HG03159 (cell line): ENCODE measurements around the gene SIGLEC10.

ENCODE experiments used
- ATAC-seq: cut with Tn5 transposase; IDR thresholded peaks from one replicate; pipeline ENCODE4 v1.9.1; 2021; ENCODE audit warnings: mild to moderate bottlenecking, moderate library complexity; ENCODE audit not compliant: unreplicated experiment

Gene SIGLEC10

DNA sequence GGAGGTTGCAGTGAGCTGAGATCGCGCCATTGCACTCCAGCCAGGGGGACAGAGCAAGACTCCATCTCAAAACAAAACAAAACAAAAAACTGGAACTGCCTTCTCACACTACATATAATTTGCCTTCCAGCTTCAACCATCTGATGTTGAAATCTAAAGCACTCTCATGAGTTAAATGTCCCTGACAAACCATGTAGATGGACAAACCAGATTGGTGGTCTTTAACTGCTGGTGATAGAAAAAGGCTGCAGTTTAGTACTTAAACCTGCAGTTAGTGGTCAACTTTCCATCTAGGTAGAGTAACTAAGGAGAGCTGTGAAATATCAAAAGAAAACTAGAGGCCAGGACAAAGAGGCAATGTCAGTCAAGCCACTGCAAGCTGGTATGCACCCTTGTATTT lies 21.3 kb downstream of the SIGLEC10 start:
- no peak for ATAC-seq

DNA sequence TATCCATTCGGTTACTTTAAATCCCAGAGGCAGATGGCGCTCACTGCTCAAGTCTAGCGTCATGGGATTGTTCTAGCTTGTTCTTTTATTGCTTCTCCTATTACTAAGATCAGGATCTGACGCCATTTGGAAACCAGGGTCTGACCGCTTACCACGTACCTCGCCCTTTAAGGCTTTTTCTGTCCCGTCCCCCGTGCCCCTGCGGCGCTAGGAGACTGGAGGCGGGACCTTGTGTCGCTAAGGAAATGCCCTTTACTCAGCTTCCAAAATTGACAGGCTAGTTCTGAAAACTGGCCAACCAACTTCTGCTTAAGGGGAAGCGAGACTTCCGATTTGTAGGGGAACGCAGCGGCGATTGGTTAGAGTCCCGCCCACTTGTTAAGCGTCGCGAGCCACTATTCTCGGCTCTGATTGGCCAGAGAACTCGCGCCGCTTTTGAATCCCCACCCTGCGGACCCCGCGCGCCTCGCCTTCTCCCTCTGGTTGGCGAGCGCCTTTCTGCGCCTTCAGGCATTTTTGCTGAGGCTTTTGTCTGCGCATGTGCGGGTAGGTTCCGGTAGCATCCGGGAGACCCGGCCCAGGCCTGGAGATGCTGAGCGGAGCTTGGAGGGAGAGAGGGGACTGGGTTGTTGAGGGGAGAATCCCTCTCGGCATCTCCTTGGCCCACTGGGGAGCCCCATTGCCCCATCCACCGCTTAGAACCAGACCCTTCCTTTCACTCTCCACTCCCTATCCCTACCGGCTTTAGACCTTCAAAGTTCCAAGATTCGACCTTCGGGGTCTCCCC lies 23.2 kb downstream of the SIGLEC10 start:
- ATAC-seq, result peak; percentile 78

DNA sequence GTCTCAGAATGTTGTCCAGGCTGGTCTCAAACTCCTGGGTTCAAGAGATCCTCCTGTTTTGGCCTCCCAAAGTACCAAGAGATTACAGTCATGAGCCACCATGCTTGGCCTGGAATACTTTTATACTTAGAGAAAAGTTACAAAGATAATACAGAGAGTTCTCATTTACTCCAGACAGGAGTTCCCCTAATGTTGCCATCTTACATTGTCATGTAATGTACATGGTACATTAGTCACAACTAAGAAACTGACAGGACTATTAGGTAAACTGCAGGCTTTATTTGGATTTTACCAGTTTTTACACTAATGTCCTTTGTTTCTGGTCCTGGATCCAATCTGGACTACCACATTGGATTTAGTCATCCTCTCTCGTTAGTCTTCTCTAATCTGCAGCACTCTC lies 24.7 kb downstream of the SIGLEC10 start:
- ATAC-seq, result no peak

DNA sequence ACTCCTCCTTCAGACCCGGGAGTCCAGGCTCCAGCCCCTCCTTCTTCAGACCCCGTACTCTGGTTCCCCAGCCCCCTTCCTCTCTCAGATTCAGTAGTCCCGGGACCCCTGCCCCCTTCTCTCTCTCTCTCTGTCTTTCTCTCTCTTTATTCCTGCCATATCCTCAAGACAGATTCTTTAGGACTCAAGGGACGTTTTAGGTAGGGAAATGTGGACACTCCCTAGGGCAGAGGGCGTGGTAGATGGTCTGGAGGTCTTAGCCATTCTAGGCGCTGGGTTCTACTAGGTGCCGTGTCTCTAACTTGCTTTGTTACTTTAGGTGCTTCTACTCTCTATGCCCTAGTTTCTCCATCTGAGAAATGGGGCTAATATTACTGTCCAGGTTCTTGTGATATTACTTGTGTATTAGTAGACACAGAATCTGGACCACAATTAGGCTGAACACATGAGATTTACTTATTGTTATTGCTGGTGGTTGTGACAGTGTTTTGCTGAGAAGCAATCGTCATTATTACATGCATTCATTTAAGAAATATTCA lies 26.3 kb downstream of the SIGLEC10 start:
- ATAC-seq, result no peak

DNA sequence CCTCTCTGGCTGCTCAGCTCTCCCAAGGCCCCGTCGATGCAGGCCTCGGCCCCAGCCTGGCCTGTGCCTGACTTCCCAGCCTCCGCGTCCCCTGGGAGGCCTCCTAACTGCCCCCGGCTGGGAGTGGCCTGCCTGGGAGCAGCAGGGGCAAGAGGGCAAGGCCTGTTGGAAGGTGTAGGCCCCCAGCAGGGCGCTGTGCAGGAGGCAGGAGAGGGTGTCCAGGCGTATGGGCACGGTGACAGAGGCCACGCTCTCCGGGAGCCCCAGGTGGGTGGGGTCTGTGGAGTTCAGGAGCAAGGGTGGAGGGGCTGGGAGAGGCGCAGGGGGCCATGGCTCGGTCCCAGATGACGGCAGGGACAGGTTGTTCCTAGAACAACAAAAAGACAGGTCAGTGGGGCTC lies 28.3 kb downstream of the SIGLEC10 start:
- ATAC-seq, result no peak

DNA sequence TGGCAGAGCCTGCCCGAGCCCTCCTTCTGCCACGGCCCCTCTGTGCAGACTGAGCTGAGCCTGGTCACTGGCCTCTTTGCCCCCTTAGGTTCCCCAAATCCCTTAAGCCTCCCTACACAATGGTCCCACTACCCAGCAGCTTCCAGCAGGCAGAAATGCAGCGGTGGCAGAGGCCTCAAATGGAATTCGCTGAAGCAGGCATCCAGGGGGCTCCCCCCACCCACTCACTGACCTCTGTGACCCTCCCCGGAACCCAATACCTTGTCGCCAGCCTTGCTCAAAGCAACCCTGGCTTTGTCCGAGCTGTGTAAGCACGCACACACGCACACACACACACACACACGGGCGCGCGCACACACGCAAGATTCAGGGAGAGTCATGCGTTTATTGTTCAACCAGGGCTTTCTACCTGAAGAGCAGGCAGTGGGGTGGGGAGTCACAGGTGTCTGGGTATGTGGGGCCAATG lies 29.5 kb downstream of the SIGLEC10 start, which contains the start of gene LIM2:
LIM2 (minus strand) TSS at position 51 of the 466 bp plus-strand sequence. CDS start 531 bp downstream, outside the sequence.
- no peak for ATAC-seq

DNA sequence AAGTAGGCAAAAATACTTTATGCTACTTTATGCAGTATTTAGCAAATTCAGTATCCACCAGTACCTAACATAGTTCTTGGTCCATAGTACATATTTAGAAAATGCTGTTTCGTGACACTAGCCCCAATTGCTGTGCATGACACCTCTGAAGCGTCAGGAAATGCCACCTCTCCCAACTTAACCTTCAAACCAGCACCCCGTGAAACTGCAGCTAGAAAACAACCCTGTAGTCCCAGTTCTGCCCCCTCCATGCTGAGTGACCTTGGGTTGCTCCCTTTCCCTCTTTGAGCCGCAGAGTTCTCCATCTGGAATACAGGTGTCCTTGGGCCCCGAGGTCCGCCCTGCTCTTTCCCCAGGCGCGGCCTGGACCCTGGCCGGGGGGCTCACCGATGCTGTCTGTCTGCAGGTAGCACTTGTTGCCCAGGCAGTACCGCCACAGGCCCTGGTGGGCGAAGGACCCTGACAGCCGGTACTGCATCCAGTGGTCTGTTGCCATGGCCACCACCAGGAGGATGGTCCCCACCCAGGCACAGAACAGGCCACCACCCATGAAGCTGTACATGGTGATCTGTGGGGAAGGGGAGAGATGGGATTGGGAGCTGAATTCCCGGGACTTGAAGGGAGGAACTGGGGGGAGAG lies 30.4 kb downstream of the SIGLEC10 start:
- ATAC-seq, result no peak

DNA sequence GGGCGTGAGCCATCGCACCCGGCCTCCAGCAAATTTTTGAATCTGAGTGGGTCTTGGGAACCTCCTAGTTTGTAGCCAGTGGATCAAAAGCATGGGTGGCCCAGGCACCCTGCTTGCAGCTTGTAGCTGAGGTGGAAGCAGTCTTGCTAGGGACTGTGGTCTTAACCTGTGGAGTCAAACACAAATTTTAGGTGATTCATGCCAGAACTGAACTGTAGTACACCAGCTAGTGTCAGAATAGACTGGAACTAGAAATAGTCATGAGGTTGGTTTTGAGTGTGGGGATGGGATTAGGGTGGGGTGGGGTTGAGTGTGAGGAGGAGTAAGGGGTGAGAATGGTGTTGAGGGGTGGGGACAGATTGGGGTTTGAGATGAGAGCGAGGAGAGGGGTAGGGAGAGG lies 35.4 kb downstream of the SIGLEC10 start:
- no peak for ATAC-seq

DNA sequence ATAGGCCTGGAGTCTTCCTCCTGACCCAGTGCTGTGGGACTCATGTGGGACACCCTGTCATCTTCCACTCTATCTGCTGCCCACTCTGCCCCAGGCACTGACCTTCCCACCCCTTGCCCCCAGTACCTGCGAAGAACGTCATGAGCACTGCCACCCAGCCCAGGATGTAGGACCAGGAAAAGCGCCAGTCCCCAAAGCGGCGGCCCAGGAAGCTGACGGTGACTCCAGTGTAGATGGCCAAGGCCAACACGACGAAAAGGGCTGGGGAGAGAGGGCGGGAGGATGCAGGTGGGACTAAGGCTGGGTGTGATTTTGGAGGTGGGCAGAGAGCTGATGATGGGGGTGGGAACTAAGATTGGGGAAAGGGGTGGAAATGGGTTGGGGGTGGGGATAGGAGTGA lies 37.1 kb downstream of the SIGLEC10 start:
- no peak for ATAC-seq

DNA sequence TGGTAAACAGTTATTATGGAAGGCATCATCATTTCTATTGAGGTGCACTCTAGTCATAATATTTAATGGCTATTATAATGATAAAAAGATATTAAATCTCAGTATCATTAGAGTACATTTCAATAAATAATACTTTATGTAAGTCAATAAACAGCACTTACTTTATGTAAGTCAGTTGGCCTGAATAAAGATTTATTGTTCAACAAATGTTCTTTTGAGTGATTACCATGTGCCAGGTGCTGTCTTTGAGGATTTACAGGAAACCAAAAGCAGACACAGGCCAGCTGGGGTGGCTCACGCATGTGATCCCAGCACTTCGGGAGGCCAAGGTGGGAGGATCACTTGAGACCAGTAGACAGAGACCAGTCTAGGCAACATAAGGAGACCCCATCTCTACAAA lies 40.0 kb downstream of the SIGLEC10 start:
- ATAC-seq, result no peak

DNA sequence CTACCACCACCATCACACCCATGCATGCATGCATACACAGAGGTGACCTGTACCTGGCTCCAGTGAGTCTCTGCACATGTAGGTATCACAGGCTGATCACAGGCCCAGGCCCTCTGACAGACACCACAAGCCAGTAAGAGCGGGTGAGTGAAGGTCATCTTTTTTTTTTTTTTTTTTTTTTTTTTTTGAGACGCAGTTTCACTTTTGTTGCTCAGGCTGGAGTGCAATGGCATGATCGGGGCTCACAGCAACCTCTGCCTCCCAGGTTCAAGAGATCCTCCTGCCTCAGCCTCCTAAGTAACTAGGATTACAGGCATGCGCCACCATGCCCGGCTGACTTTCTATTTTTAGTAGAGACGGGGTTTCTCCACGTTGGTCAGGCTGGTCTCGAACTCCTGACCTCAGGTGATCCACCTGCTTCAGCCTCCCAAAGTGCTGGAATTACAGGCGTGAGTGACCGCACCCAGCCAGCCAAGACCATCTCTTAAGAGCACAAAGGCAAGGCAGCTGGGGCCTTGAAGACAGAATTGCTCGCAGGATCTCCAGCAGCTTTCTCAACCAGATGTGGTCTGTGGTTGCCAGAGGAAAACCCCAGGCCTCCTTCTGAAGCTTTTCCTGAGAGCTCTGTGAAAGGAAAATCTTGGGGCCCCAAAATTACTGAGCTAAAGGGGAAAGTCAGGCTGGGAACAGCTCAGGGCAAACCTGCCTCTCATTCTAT lies 41.8 kb downstream of the SIGLEC10 start:
- no peak for ATAC-seq

DNA sequence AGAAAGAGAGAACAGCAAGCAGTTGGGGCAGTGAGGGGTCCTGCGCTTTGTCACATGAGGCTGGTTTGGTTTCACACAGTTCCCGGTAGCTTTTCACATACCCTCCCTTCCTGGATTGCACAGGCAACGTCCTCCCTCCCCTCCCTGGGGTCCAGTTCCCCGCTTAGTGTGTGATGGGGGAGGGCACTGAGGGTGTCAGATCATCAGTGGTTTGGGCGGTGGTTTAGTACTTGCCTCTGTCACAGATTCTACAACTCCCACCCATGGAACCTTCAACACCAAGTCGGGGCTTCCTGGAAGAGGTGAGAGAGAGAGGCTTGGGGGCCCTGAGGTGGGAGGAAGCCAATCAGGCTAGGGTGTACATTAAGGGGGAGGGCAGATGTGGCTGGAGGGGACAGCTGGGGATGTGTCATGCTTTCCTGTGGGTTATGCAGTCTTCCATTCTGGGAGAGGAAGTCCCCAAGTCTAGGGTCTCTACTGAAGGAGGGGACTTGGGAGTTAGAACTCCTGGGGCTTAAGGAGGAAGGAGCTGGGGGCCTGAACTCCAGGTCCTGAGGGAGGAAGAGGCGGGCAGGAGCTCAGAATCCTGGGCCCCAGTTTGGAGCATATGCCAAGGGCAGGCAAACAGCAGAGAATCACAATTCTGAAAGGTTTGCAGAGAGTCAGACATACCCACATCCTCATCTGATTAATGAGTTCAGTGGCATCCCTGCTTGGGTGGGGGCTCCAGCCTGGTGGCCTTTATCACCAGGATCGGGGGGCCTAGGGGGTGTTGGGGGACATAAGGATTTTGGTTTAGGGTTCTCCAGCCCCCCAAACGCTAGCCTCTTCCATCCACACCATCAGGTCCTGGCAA lies 44.6 kb downstream of the SIGLEC10 start, which contains the start of gene NKG7:
NKG7 (minus strand) TSS at position 6 of the 856 bp plus-strand sequence. CDS start 119 bp downstream, outside the sequence.
- no peak for ATAC-seq

DNA sequence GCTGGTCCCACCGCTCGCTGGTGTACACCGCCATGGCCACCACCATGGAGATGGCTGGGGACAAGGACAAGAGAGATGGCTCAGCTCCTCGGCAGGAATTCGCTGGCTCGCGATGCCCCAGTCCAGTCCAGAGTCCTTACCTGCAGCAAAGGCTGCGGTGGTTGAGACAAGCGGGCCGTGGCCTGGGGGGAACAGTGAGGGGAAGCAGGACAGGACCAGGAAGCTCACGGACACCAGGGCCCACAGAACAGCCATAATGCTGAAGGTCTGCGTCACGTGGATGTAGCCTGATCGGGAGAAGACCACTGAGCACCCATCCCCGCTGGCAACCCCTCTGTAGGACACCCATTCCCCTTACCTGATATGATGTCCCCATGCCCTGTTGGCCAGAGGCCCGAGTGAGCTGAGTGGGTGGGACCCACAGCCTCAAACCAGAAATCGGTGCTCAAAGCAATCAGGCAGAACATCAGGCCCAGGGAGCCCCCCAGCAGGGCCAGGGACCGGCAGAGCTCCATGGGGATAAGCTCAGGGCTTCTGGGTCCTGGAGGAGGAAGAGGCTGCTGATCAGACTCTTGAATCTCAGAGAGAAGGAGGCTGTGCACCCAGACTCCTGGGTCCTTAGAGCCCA lies 45.3 kb downstream of the SIGLEC10 start:
- no peak for ATAC-seq

DNA sequence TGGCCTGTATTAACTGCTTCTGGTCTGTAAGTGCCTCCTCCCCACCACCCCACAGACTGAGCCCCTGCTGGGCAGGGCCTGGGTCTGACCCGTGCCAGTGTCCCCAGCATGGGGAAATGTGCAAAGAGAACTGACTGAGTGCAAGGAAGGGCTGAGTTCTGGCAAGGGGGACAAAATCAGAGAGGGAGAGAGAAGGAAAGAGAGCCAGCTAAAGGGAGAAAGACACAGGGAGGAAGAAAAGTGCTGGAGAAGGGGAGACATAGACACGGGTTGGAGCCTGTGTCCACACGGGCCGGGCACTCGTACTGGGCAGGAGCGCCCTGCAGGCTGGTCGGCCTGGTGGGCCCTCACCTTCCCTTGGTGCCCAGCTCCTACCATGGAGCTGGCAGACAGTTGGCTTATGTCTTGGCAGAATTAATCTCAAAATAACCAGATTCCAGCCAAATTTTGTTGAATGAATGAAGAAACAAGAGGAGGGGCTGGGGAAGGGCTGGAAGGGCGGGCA lies 46.2 kb downstream of the SIGLEC10 start:
- no peak for ATAC-seq

DNA sequence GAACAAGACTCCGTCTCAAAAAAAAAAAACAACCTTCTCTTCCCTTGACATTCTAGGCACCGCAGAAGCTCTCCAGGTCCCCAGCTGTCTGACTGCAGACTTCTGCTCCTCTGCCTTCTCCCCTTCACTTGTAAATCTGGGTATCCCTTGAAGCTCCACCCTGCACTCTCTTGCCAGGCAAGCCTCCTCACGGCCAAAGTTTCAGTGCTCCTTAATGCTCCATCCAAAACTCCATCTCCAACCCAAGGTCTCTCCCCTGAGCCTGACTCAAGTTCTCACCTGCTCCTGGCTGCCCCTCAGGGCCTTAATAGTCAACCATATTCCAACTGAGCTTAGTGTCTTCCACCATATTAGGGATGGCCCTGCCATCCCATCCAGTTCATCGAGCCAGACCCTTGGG lies 47.2 kb downstream of the SIGLEC10 start:
- no peak for ATAC-seq

DNA sequence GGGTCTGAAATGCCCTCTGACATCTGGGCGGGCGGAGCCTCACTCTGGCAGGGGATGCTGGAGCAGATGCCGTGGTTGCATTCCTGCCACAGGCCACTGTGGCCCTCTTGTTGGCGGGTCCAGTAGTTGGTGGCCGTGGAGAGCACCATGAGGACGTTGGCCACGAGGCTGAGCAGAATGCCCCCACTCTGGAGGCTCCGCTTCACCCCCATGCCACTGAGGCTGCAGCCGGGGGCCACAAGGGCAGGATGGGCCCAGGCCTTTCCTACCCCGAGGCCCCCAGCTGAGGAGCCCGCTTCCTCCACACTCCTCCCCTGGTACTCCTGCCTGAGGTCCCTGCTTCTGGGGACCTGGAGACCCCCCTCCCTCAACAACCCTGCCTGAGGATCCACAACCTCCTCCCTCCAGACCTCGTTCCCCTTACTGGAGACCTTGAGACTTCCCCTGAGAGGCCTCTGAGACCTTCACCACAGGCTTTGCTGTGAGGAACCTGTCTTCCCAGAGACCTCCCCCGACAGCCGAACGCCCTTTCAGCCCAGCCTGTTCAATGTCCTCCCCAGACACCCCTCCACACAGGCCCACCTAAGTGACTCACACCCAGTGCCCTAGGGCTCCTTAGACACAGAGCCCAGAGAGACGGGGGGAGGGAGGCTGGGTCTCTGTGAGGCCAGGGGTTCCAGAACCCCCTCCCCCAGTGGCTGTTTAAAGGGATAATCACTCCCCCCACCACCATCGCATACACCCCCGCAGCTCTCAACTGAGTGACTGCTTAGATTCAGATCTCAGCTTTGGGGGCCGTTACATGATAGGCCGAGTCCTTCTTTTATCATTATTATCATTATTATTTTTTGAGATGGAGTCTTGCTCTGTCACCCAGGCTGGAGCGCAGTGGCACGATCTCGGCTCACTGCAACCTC lies 48.8 kb downstream of the SIGLEC10 start, which contains the start of gene CLDND2:
CLDND2 (minus strand) TSS at position 638 of the 917 bp plus-strand sequence; CDS start at position 212, 426 bp downstream.
- no peak for ATAC-seq

DNA sequence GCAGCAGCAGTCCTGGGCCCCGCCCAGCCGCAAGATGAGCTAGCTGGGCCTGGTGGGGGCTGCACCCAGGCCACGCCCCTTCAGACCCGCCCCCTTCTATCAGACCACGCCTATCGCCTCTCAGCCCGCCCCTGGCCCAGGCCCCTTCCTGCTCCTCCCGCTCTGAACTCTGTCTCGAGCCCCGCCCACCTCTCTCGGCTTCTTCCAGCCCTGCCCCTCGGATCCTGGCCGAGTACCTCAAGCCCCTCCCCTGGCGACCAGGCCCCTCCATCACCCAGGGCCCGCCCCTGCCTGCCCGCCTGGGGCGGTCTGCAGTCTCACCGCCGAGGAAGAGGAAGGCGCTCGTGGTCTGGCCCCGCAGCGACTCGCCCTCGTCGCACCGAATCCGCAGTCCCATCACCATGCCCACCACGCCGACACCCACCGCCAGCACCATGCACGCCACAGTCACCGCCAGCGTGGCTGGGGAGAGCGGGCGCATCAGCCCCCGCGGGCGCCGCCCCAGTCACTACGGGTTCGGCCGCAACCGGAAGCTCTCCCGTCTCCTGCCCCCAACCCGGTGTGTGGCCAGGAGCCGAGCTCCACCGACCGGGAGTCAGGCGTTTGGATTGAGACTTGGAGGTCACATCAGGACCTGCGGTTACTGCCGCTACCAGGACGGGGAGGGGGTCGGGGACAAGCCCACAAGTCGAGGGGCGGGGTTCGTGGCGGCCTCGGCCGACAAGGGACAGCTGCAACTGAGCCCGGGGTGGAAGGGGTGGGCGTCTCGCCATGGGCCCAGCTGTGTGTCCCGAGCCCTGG lies 49.7 kb downstream of the SIGLEC10 start:
- peak; percentile 68 for ATAC-seq

DNA sequence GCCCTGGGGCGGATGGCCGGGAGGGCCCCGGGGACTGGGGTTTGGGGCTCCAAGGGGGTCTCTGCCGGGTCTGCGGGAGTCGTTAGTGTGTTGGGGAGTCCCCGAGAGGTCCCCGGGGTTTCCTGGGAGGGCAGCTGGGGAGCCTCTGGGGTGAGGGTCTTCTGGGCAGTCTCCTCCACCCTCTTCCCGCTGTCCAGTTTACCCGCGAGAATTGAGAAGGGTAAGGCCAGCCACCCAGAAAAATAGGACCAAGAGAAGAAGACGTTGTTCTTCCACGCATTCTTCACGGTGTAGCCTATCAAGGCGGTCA lies 50.2 kb downstream of the SIGLEC10 start:
- ATAC-seq, result peak; percentile 10
